A549 (cell line): ENCODE results near the gene KSR1.

Experiments used
- CHD4 ChIP-seq: fragments of 200-600 bp; sonication (generic); IDR thresholded peaks from 2 replicates; pipeline ENCODE4 v1.6.1; 2016; ENCODE audit warnings: antibody characterized with exemption, mild to moderate bottlenecking, borderline replicate concordance
- CTCF ChIP-seq: fragments of >200 bp; sonication (Bioruptor Twin); formaldehyde crosslinking; IDR thresholded peaks from 3 replicates; pipeline ENCODE4 v1.5.1; 2016
- E2F6 ChIP-seq: IDR thresholded peaks from 2 replicates; pipeline ENCODE4 v1.6.1; 2012; ENCODE audit warnings: low read depth, borderline replicate concordance
- HEYL ChIP-seq: fragments of 250-450 bp; sonication (Bioruptor Pico); IDR thresholded peaks from 2 replicates; pipeline ENCODE4 v1.8.0; 2021; ENCODE audit warnings: mild to moderate bottlenecking, moderate library complexity
- HOXB5 ChIP-seq: fragments of 250-450 bp; sonication (Bioruptor Pico); IDR thresholded peaks from 2 replicates; pipeline ENCODE4 v1.5.0; 2020; ENCODE audit warnings: mild to moderate bottlenecking, moderate library complexity
- MAFK ChIP-seq: fragments of 450-650 bp; IDR thresholded peaks from 2 replicates; pipeline ENCODE4 v1.6.1; 2014; ENCODE audit not compliant: partially characterized antibody
- MAX ChIP-seq: IDR thresholded peaks from 2 replicates; pipeline ENCODE4 v1.6.1; 2012
- NR3C1 ChIP-seq: fragments of >200 bp; sonication (Bioruptor Twin); formaldehyde crosslinking; IDR thresholded peaks from 3 replicates; pipeline ENCODE4 v1.6.1; 2017
- POLR2A ChIP-seq: IDR thresholded peaks from 2 replicates; pipeline ENCODE4 v1.6.1; 2012; ENCODE audit warnings: mild to moderate bottlenecking, low read length
- POLR2AphosphoS2 ChIP-seq: conservative IDR thresholded peaks from 2 replicates; pipeline ENCODE4 v1.6.1; 2012; ENCODE audit warnings: low read length, improper control_type of control experiment, inconsistent platforms
- REST ChIP-seq: fragments of 200-600 bp; sonication (generic); IDR thresholded peaks from 2 replicates; pipeline ENCODE4 v1.6.1; 2016; ENCODE audit warnings: antibody characterized with exemption, mild to moderate bottlenecking, moderate library complexity
- SMC3 ChIP-seq: fragments of >200 bp; sonication (Bioruptor Twin); formaldehyde crosslinking; IDR thresholded peaks from 3 replicates; pipeline ENCODE4 v1.6.1; 2018; ENCODE audit warnings: inconsistent platforms
- ZSCAN20 ChIP-seq: fragments of 250-450 bp; sonication (Bioruptor Pico); IDR thresholded peaks from 2 replicates; pipeline ENCODE4 v1.8.0; 2022; ENCODE audit warnings: mild to moderate bottlenecking, moderate library complexity

- no peak for TF ChIP-seq CHD4
- no peak for TF ChIP-seq CTCF
- no peak for TF ChIP-seq MAFK
- TF ChIP-seq REST: no peak
- no peak for TF ChIP-seq ZSCAN20
- no peak for TF ChIP-seq POLR2A
- no peak for TF ChIP-seq E2F6
- no peak for TF ChIP-seq MAX
- no peak for TF ChIP-seq HEYL (CRISPR knock-in tag)
- no peak for TF ChIP-seq SMC3
- TF ChIP-seq HOXB5 (CRISPR knock-in tag): no peak
- no peak for TF ChIP-seq POLR2AphosphoS2
- no peak for TF ChIP-seq NR3C1
These were observed 32.0 kb downstream of the KSR1 start for GRCh38 chr17:27488231-27488630.
